Activated T-helper 9 cell treated with anti-CD3 and anti-CD28 coated beads, Interleukin-2, amount 50 U/mL, for 16 hours (primary cell): ENCODE results near the gene BNIP3.
"Not testable (repeated sequence)": the region's sequence is repeated elsewhere in the genome, so short reads cannot be mapped to it uniquely, and the experiment has no call there.

Experiments used
- DNase-seq: peaks from one replicate; pipeline ENCODE4 v3.0.0-alpha.2; 2020; ENCODE audit warnings: low read depth

Gene BNIP3

GRCh38 chr10:131977323-131978096, 4.2 kb downstream of the BNIP3 start:
- DNase-seq: no peak

GRCh38 chr10:131975796-131976195, 5.9 kb downstream of the BNIP3 start:
- no peak for DNase-seq

GRCh38 chr10:131975003-131975402, 6.7 kb downstream of the BNIP3 start:
- DNase-seq: no peak

- no peak for DNase-seq
Measured at GRCh38 chr10:131974034-131974817, 7.5 kb downstream of the BNIP3 start.

GRCh38 chr10:131973160-131973951, 8.4 kb downstream of the BNIP3 start:
- no peak for DNase-seq

- DNase-seq: peak; percentile 19
Measured at GRCh38 chr10:131972474-131973071, 9.2 kb downstream of the BNIP3 start.

GRCh38 chr10:131971591-131971990, 10.1 kb downstream of the BNIP3 start:
- no peak for DNase-seq

GRCh38 chr10:131970946-131971345, 10.8 kb downstream of the BNIP3 start:
- DNase-seq: no peak

GRCh38 chr10:131968949-131969348, 12.8 kb downstream of the BNIP3 start:
- DNase-seq: no peak

- DNase-seq: no peak
Measured at GRCh38 chr10:131964298-131964697, 17.4 kb downstream of the BNIP3 start.

- no peak for DNase-seq
Measured at GRCh38 chr10:131963811-131964210, 17.9 kb downstream of the BNIP3 start.

GRCh38 chr10:131963350-131963749, 18.4 kb downstream of the BNIP3 start:
- DNase-seq: no peak

- no peak for DNase-seq
Measured at GRCh38 chr10:131961777-131962662, 19.7 kb downstream of the BNIP3 start.

- no peak for DNase-seq
Measured at GRCh38 chr10:131961047-131961776, 20.5 kb downstream of the BNIP3 start.

- no peak for DNase-seq
Measured at GRCh38 chr10:131960631-131961046, 21.1 kb downstream of the BNIP3 start.

- no peak for DNase-seq
Measured at GRCh38 chr10:131959841-131960240, 21.9 kb downstream of the BNIP3 start.

- no peak for DNase-seq
Measured at GRCh38 chr10:131955591-131956340, 26.0 kb downstream of the BNIP3 start.

GRCh38 chr10:131954356-131954965, 27.3 kb downstream of the BNIP3 start:
- no peak for DNase-seq

GRCh38 chr10:131949908-131950307, 31.8 kb downstream of the BNIP3 start:
- not testable (repeated sequence) for DNase-seq
